SK-N-SH (cell line): ENCODE measurements around the gene WWOX. TPM values are rescaled to one million over a fixed set of nuclear protein-coding genes. Genes with fewer than 3 reads are reported as not detected.

Source experiments
- CTCF ChIA-PET: fragments of 300-600, 350-600 bp; formaldehyde crosslinking; extraction: SDS; loops from one replicate; lab custom pipeline; 2021; lab: Yijun Ruan, JAX
- POLR2A ChIA-PET: fragments of 350-600 bp; sonication (Branson Sonifier 250); formaldehyde crosslinking; extraction: SDS; loops from one replicate; lab custom pipeline; 2020; ENCODE audit warnings: antibody characterized with exemption, inconsistent platforms; lab: Yijun Ruan, JAX
- DNase-seq: peaks from one replicate; pipeline ENCODE4 v3.0.0; 2012
- H2AFZ ChIP-seq: fragments of 200-600 bp; sonication (generic); 2 replicates; pipeline ENCODE4 v1.8.1; 2016; ENCODE audit warnings: antibody characterized with exemption, mild to moderate bottlenecking, low read depth
- H3F3A ChIP-seq: fragments of 200-600 bp; sonication (generic); replicated peaks from 2 replicates; pipeline ENCODE3; 2016; ENCODE audit warnings: antibody characterized with exemption, mild to moderate bottlenecking; ENCODE audit not compliant: insufficient read depth
- H3K27ac ChIP-seq, 2 experiments: fragments of 200-500 bp in 1 of 2; fragments of 200-600 bp in 1 of 2; sonication (Bioruptor generic) in 1 of 2; sonication (generic), shearing (Covaris generic) in 1 of 2; 2 replicates each; pipeline versions ENCODE4 v1.5.1 to v1.6.1; 2014 to 2016; ENCODE audit warnings: low read depth in 2 of 2, inconsistent platforms in 1 of 2, low read length in 1 of 2, mild to moderate bottlenecking in 1 of 2, mixed read lengths in 1 of 2
- H3K27me3 ChIP-seq: fragments of 200-600 bp; sonication (generic), shearing (Covaris generic); 2 replicates; pipeline ENCODE4 v1.6.1; 2016; ENCODE audit warnings: mixed run types; ENCODE audit not compliant: insufficient read depth
- H3K36me3 ChIP-seq, 2 experiments: fragments of 200-500 bp in 1 of 2; fragments of 200-600 bp in 1 of 2; sonication (Bioruptor generic) in 1 of 2; sonication (generic) in 1 of 2; replicated peaks in 1 of 2; 2 replicates each; pipeline versions ENCODE3 to v1.5.1; 2014 to 2016; ENCODE audit warnings: low read length in 1 of 2, mild to moderate bottlenecking in 1 of 2; ENCODE audit not compliant: insufficient read depth in 2 of 2, control insufficient read depth in 1 of 2
- H3K4me1 ChIP-seq, 2 experiments: fragments of 200-500 bp in 1 of 2; fragments of 200-600 bp in 1 of 2; sonication (Bioruptor generic) in 1 of 2; sonication (generic), shearing (Covaris generic) in 1 of 2; 2 replicates each; pipeline versions ENCODE4 v1.5.1 to v1.6.1; 2014 to 2016; ENCODE audit warnings: low read depth in 1 of 2, low read length in 1 of 2, mixed run types in 1 of 2; ENCODE audit not compliant: insufficient read depth in 2 of 2, control insufficient read depth in 1 of 2
- H3K4me2 ChIP-seq: fragments of 200-600 bp; sonication (generic), shearing (Covaris generic); 2 replicates; pipeline ENCODE4 v1.6.1; 2017; ENCODE audit warnings: mixed run types
- H3K4me3 ChIP-seq, 2 experiments: fragments of 200-500 bp in 1 of 2; fragments of 200-600 bp in 1 of 2; sonication (Bioruptor generic) in 1 of 2; sonication (generic), shearing (Covaris generic) in 1 of 2; 2 replicates each; pipeline versions ENCODE4 v1.5.1 to v1.8.1; 2014 to 2016; ENCODE audit warnings: low read depth in 2 of 2, inconsistent platforms in 1 of 2, low read length in 1 of 2, mild to moderate bottlenecking in 1 of 2, mixed read lengths in 1 of 2, moderate library complexity in 1 of 2
- H3K79me2 ChIP-seq: fragments of 200-600 bp; sonication (generic); 2 replicates; pipeline ENCODE4 v1.8.1; 2017; ENCODE audit warnings: mild to moderate bottlenecking; ENCODE audit not compliant: insufficient read depth
- H3K9ac ChIP-seq: fragments of 200-600 bp; sonication (generic); 2 replicates; pipeline ENCODE4 v1.6.1; 2017; ENCODE audit warnings: mixed run types
- H3K9me2 ChIP-seq: fragments of 200-600 bp; sonication (generic); 2 replicates; pipeline ENCODE4 v1.6.1; 2017; ENCODE audit warnings: mixed run types
- H3K9me3 ChIP-seq: fragments of 200-600 bp; sonication (generic); 2 replicates; pipeline ENCODE4 v1.6.1; 2017; ENCODE audit warnings: mixed run types, mild to moderate bottlenecking, moderate library complexity
- H4K20me1 ChIP-seq: fragments of 200-600 bp; sonication (generic); 2 replicates; pipeline ENCODE4 v1.6.1; 2017; ENCODE audit warnings: mild to moderate bottlenecking, mixed run types; ENCODE audit not compliant: insufficient read depth
- CHD2 ChIP-seq: fragments of 150-350 bp; IDR thresholded peaks from 2 replicates; pipeline ENCODE4 v1.6.1; 2018; ENCODE audit warnings: low read length; ENCODE audit not compliant: partially characterized antibody
- CTCF ChIP-seq: fragments of 200-600 bp; sonication (generic); IDR thresholded peaks from 2 replicates; pipeline ENCODE4 v1.6.1; 2017; ENCODE audit warnings: antibody characterized with exemption, mild to moderate bottlenecking, moderate library complexity
- ELF1 ChIP-seq: IDR thresholded peaks from 2 replicates; pipeline ENCODE4 v1.4.0; 2012
- EZH2phosphoT487 ChIP-seq: fragments of 200-600 bp; sonication (generic); IDR thresholded peaks from 2 replicates; pipeline ENCODE4 v1.6.1; 2017; ENCODE audit warnings: low read depth, mixed run types, mild to moderate bottlenecking, antibody characterized with exemption, moderate library complexity, borderline replicate concordance
- FOXJ3 ChIP-seq: sonication (generic); formaldehyde crosslinking; IDR thresholded peaks from 2 replicates; pipeline ENCODE4 v1.5.1; 2020; ENCODE audit warnings: mild to moderate bottlenecking, missing genetic modification reagents
- GABPA ChIP-seq: IDR thresholded peaks from 2 replicates; pipeline ENCODE4 v1.4.0; 2012; ENCODE audit warnings: low read depth, mild to moderate bottlenecking
- MEF2A ChIP-seq: IDR thresholded peaks from 2 replicates; pipeline ENCODE4 v1.4.0; 2012; ENCODE audit warnings: low read depth, borderline replicate concordance
- MXI1 ChIP-seq: IDR thresholded peaks from 2 replicates; pipeline ENCODE4 v1.6.1; 2012; ENCODE audit warnings: mild to moderate bottlenecking, low read depth, low read length, improper control_type of control experiment
- RAD21 ChIP-seq: IDR thresholded peaks from 2 replicates; pipeline ENCODE4 v1.6.1; 2012; ENCODE audit warnings: mild to moderate bottlenecking, low read length
- RCOR1 ChIP-seq: fragments of 150-350 bp; IDR thresholded peaks from 2 replicates; pipeline ENCODE4 v1.6.1; 2017; ENCODE audit warnings: antibody characterized with exemption, low read length
- RFX5 ChIP-seq: IDR thresholded peaks from 2 replicates; pipeline ENCODE4 v1.6.1; 2012; ENCODE audit warnings: mild to moderate bottlenecking, improper control_type of control experiment, low read length
- RXRA ChIP-seq: IDR thresholded peaks from 2 replicates; pipeline ENCODE4 v1.4.0; 2012; ENCODE audit warnings: low read depth, mild to moderate bottlenecking, borderline replicate concordance
- ZBTB33 ChIP-seq: IDR thresholded peaks from 2 replicates; pipeline ENCODE4 v1.4.0; 2012; ENCODE audit warnings: low read depth, borderline replicate concordance
- WGBS: methylation state at CpG from one replicate; pipeline ENCODE4 v1.1.6; 2017; ENCODE audit warnings: low lambda C conversion rate; 5-methylcytosine and 5-hydroxymethylcytosine counted together
- polyA plus RNA-seq, 3 experiments: library from polyadenylated mRNA; depleted of rRNA; stranded (reverse); fragments of >200 nt; gene quantifications; 2 replicates each; pipeline ENCODE4 v1.2.3, GENCODE V29; 2012

The WWOX gene
- polyA plus RNA-seq, 1 of the 3 experiments (the other 2 are of a cell fraction), result 10.8 TPM

GRCh38 chr16:79113826-79114225, 1014.4 kb downstream of the WWOX start:
- no peak overlapping the region for H3K27ac ChIP-seq
- ChIA-PET CTCF (interaction anchor here (1.5 kb wide), 1 partner anchor 12 kb away, joined by 4 read pairs; no protein-coding TSS in a partner anchor), POLR2A (no interaction called here)
- no peaks in the 10 kb centered on the region for H3K9me3 ChIP-seq
- no peak overlapping the region for H3K9ac ChIP-seq
- H4K20me1 ChIP-seq, result no peaks in the 10 kb centered on the region
- no peak for DNase-seq
- no peak overlapping the region for H3K4me3 ChIP-seq
- no peaks in the 10 kb centered on the region for H3K36me3 ChIP-seq
- no peaks in the 10 kb centered on the region for H3F3A ChIP-seq
- H3K9me2 ChIP-seq, result no peaks in the 10 kb centered on the region
- 6% methylated on average over 5 of the region's 5 CpGs for WGBS
- no peak overlapping the region for H2AFZ ChIP-seq
- H3K79me2 ChIP-seq, result no peaks in the 10 kb centered on the region
- no peak overlapping the region for H3K4me2 ChIP-seq
- no peak for TF ChIP-seq MEF2A
- TF ChIP-seq CTCF, result no peak
- TF ChIP-seq FOXJ3, result no peak
- TF ChIP-seq RCOR1, result no peak
- no peak for TF ChIP-seq ELF1
- no peak for TF ChIP-seq GABPA
- TF ChIP-seq CHD2, result no peak
- no peaks in the 10 kb centered on the region for H3K4me1 ChIP-seq
- no peaks in the 10 kb centered on the region for H3K27me3 ChIP-seq

DNA sequence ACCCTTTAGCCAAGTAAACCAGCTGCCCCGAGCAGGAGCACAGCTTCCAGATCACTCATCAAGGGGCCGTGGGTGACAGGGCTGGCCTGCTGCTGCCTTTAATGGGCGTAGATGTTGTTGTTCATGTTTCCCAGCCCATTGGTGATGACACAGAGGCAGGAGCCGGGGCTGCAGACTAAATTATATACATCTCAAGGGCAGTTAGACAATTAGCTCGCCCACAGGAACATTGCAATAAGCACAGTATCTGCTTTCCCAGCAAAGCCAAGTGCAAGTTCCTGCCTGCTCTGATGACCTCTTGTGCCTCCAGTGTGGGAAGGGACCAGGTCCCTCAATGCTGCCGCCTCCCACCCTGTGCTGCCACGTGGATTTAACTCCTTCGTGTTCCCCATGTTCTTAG, 1015.3 kb downstream of the WWOX start:
- Histone ChIP-seq H3F3A (no peaks in the 10 kb centered on the region), H3K9me2 (no peaks in the 10 kb centered on the region), H3K27me3 (no peaks in the 10 kb centered on the region), H3K4me2 (no peak overlapping the region), H4K20me1 (no peaks in the 10 kb centered on the region), H3K27ac (no peak overlapping the region), H3K4me3 (no peak overlapping the region), H3K9ac (no peak overlapping the region), H2AFZ (no peak overlapping the region), H3K4me1 (no peaks in the 10 kb centered on the region), H3K36me3 (no peaks in the 10 kb centered on the region), H3K79me2 (no peaks in the 10 kb centered on the region), H3K9me3 (no peaks in the 10 kb centered on the region)
- ChIA-PET POLR2A (no interaction called here), CTCF (interaction anchor here (1.5 kb wide), 1 partner anchor 11 kb away, joined by 4 read pairs; no protein-coding TSS in a partner anchor)
- WGBS, result 18% methylated on average over 7 of the region's 8 CpGs
- DNase-seq, result no peak
- no peak for TF ChIP-seq EZH2phosphoT487
- TF ChIP-seq RFX5, result no peak
- no peak for TF ChIP-seq RAD21
- TF ChIP-seq RXRA, result no peak
- TF ChIP-seq CTCF, result no peak
- TF ChIP-seq MXI1, result no peak
- no peak for TF ChIP-seq ZBTB33
